Panc1 (cell line): ENCODE measurements around the gene USP44. TPM values are rescaled to one million over a fixed set of nuclear protein-coding genes. Genes with fewer than 3 reads are reported as not detected.

ENCODE experiments used
- ATAC-seq: fragments of 200-7000 bp; cut with Tn5 transposase; 2 replicates; pipeline ENCODE4 v1.9.1; 2020; ENCODE audit warnings: mild to moderate bottlenecking, moderate library complexity
- BruUV-seq: library from RNA; stranded (reverse); fragments of 400-500 nt; replicated peaks from 2 replicates; lab custom pipeline; 2021; lab: Mats Ljungman, UMichigan
- CTCF ChIA-PET: fragments of 300-600 bp; sonication (Branson Sonifier 250); formaldehyde crosslinking; loops from one replicate; lab custom pipeline; 2022; ENCODE audit warnings: antibody characterized with exemption; lab: Charles Lee
- POLR2A ChIA-PET: fragments of 300-600 bp; sonication (Branson Sonifier 250); formaldehyde crosslinking; loops from one replicate; lab custom pipeline; 2022; ENCODE audit warnings: antibody characterized with exemption; lab: Charles Lee
- DNase-seq: peaks from one replicate; pipeline ENCODE4 v3.0.0-alpha.2; 2010; ENCODE audit warnings: low read depth, low spot score
- H3K27ac ChIP-seq: 2 replicates; pipeline ENCODE4 v1.5.1; 2011; ENCODE audit warnings: mild to moderate bottlenecking, low read length, inconsistent platforms
- H3K27me3 ChIP-seq: fragments of 200-500 bp; sonication (Bioruptor generic); 2 replicates; pipeline ENCODE4 v1.6.0; 2014; ENCODE audit warnings: low read length, inconsistent platforms; ENCODE audit not compliant: control insufficient read depth, insufficient read depth
- H3K36me3 ChIP-seq: fragments of 200-500 bp; sonication (Bioruptor generic); 2 replicates; pipeline ENCODE4 v1.5.1; 2014; ENCODE audit warnings: inconsistent platforms, mild to moderate bottlenecking, low read length, moderate library complexity; ENCODE audit not compliant: control insufficient read depth, insufficient read depth
- H3K4me1 ChIP-seq: 2 replicates; pipeline ENCODE4 v1.5.1; 2011; ENCODE audit warnings: inconsistent platforms, mild to moderate bottlenecking, low read length, moderate library complexity; ENCODE audit not compliant: control insufficient read depth, insufficient read depth
- H3K4me3 ChIP-seq, 2 experiments: 2 replicates each; pipeline ENCODE4 v1.5.1; 2011 to 2012; ENCODE audit warnings: low read depth in 2 of 2, low read length in 2 of 2, mild to moderate bottlenecking in 2 of 2, inconsistent platforms in 1 of 2, moderate library complexity in 1 of 2
- H3K9me3 ChIP-seq: fragments of 200-500 bp; sonication (Bioruptor generic); 2 replicates; pipeline ENCODE4 v1.5.1; 2014; ENCODE audit warnings: low read depth, mild to moderate bottlenecking, inconsistent platforms, low read length, moderate library complexity; ENCODE audit not compliant: control insufficient read depth, insufficient read depth
- POLR2AphosphoS5 ChIP-seq: IDR thresholded peaks from 2 replicates; pipeline ENCODE4 v1.6.1; 2012; ENCODE audit warnings: mild to moderate bottlenecking, low read depth, low read length, moderate library complexity
- SIN3A ChIP-seq: IDR thresholded peaks from 2 replicates; pipeline ENCODE4 v1.6.1; 2012; ENCODE audit warnings: low read depth, mild to moderate bottlenecking, low read length, moderate library complexity, borderline replicate concordance; ENCODE audit not compliant: insufficient read depth
- TCF7L2 ChIP-seq: IDR thresholded peaks from 2 replicates; pipeline ENCODE4 v1.6.1; 2011; ENCODE audit warnings: mild to moderate bottlenecking, low read depth, low read length, inconsistent platforms
- in situ Hi-C: cut with HindIII; loops from 2 replicates; pipeline ENCODE4 v1.10.0; 2016; ENCODE audit warnings: low sequenced_read_pairs, low pct_unique_long_range_greater_than_20kb
- intact Hi-C: fragments of 100-400 bp; cut with micrococcal nuclease; formaldehyde crosslinking; loops from one replicate; pipeline ENCODE4 v1.10.0; 2022; ENCODE audit not compliant: unreplicated experiment
- total RNA-seq: library from RNA; stranded (reverse); gene quantifications from one replicate; pipeline ENCODE4 v1.2.1, GENCODE V29; 2021; ENCODE audit not compliant: unreplicated experiment
- TF ChIP-seq, protein P1 (sequence below), 2 experiments: IDR thresholded peaks; 2 replicates each; pipeline ENCODE4 v1.6.1; 2011 to 2012; ENCODE audit warnings: low read depth in 2 of 2, control low read depth in 1 of 2, low read length in 1 of 2, mild to moderate bottlenecking in 1 of 2, moderate library complexity in 1 of 2; ENCODE audit not compliant: insufficient read depth in 1 of 2
- TF ChIP-seq, protein P2 (sequence below): fragments of 450-650 bp; IDR thresholded peaks from 2 replicates; pipeline ENCODE4 v1.5.1; 2017; ENCODE audit warnings: mild to moderate bottlenecking

USP44 gene
- total RNA-seq, 1 experiment from 2014 or later: 0.10 TPM

GRCh38 chr12:95533985-95534384, 17.3 kb downstream of the USP44 start:
- POLR2A ChIA-PET: interaction anchor here (0.6 to 0.7 kb wide), 4 partner anchors 9 to 966 kb away, joined by 3 to 6 read pairs (median 6); no protein-coding TSS in a partner anchor
- Histone ChIP-seq H3K27me3 (peaks cover 3% of the 10 kb centered on the region; the same call in 1 of the 2 replicates), H3K36me3 (no peaks in the 10 kb centered on the region), H3K4me3 (no peak overlapping the region), H3K27ac (no peak overlapping the region), H3K4me1 (peaks cover 9% of the 10 kb centered on the region), H3K9me3 (no peaks in the 10 kb centered on the region)
- intact Hi-C loops (loop anchor here (10.0 kb wide), 2 partner anchors 219 to 419 kb away; no protein-coding TSS in a partner anchor), in situ Hi-C loops (no loop called here)
- TF ChIP-seq, protein P1, sequence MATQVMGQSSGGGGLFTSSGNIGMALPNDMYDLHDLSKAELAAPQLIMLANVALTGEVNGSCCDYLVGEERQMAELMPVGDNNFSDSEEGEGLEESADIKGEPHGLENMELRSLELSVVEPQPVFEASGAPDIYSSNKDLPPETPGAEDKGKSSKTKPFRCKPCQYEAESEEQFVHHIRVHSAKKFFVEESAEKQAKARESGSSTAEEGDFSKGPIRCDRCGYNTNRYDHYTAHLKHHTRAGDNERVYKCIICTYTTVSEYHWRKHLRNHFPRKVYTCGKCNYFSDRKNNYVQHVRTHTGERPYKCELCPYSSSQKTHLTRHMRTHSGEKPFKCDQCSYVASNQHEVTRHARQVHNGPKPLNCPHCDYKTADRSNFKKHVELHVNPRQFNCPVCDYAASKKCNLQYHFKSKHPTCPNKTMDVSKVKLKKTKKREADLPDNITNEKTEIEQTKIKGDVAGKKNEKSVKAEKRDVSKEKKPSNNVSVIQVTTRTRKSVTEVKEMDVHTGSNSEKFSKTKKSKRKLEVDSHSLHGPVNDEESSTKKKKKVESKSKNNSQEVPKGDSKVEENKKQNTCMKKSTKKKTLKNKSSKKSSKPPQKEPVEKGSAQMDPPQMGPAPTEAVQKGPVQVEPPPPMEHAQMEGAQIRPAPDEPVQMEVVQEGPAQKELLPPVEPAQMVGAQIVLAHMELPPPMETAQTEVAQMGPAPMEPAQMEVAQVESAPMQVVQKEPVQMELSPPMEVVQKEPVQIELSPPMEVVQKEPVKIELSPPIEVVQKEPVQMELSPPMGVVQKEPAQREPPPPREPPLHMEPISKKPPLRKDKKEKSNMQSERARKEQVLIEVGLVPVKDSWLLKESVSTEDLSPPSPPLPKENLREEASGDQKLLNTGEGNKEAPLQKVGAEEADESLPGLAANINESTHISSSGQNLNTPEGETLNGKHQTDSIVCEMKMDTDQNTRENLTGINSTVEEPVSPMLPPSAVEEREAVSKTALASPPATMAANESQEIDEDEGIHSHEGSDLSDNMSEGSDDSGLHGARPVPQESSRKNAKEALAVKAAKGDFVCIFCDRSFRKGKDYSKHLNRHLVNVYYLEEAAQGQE (IDR thresholded peaks at IDR 0.05; ENCODE audit: insufficient read depth in 1 of 2, low read depth in 2 of 2, low read length in 1 of 2): no peak
- CTCF ChIA-PET: interaction anchor here (0.5 to 1.2 kb wide), 22 partner anchors 14 to 1399 kb away, joined by 3 to 10 read pairs (median 4); partner anchors contain the start of gene METAP2
- BruUV-seq: no TSS peak
- ATAC-seq: 0 out of 2 replicates have a peak, but pooled peaks have one; percentile 51
- no peak for DNase-seq

DNA sequence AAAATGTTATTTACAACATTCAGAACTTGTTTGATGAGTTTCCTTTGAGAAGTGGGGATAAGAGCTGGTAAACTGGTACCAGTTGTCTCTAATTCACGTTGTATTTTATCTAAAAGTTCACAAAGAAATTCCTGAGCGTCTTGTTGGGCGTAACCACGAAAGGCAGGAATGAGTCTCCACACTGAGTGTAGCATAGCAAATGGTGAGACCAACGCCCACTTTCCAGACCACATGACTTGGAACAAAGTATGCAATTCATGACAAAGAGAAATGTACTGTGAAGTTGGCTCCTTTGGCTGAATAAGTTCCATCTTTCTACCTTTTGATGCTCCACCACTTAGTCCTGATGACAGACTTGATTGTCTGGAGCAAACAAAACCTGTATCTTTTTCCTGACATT, 18.4 kb downstream of the USP44 start:
- BruUV-seq: no TSS peak
- TF ChIP-seq, protein P1 (IDR thresholded peaks at IDR 0.05; ENCODE audit: insufficient read depth in 1 of 2, low read depth in 2 of 2, low read length in 1 of 2): no peak
- TF ChIP-seq TCF7L2 (no peak), POLR2AphosphoS5 (no peak), SIN3A (no peak)
- TF ChIP-seq, protein P2, sequence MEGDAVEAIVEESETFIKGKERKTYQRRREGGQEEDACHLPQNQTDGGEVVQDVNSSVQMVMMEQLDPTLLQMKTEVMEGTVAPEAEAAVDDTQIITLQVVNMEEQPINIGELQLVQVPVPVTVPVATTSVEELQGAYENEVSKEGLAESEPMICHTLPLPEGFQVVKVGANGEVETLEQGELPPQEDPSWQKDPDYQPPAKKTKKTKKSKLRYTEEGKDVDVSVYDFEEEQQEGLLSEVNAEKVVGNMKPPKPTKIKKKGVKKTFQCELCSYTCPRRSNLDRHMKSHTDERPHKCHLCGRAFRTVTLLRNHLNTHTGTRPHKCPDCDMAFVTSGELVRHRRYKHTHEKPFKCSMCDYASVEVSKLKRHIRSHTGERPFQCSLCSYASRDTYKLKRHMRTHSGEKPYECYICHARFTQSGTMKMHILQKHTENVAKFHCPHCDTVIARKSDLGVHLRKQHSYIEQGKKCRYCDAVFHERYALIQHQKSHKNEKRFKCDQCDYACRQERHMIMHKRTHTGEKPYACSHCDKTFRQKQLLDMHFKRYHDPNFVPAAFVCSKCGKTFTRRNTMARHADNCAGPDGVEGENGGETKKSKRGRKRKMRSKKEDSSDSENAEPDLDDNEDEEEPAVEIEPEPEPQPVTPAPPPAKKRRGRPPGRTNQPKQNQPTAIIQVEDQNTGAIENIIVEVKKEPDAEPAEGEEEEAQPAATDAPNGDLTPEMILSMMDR: no peak
- Histone ChIP-seq H3K4me1 (peaks cover 9% of the 10 kb centered on the region), H3K27ac (no peak overlapping the region), H3K27me3 (peaks cover 3% of the 10 kb centered on the region; the same call in 1 of the 2 replicates), H3K36me3 (no peaks in the 10 kb centered on the region), H3K4me3 (no peak overlapping the region), H3K9me3 (no peaks in the 10 kb centered on the region)
- POLR2A ChIA-PET: no interaction called here
- intact Hi-C loops: loop anchor here (10.0 kb wide), 2 partner anchors 218 to 418 kb away; no protein-coding TSS in a partner anchor
- DNase-seq: no peak
- no peak for ATAC-seq
- CTCF ChIA-PET: interaction anchor here (0.6 to 1.1 kb wide), 2 partner anchors 72 to 842 kb away, joined by 5 to 6 read pairs; no protein-coding TSS in a partner anchor
- in situ Hi-C loops: no loop called here
